ENCODE measurements around the gene TBC1D5. TPM values are rescaled to one million over a fixed set of nuclear protein-coding genes. Genes with fewer than 3 reads are reported as not detected.
"Not testable (repeated sequence)": the region's sequence is repeated elsewhere in the genome, so short reads cannot be mapped to it uniquely, and the experiment has no call there.

The TBC1D5 gene
- total and polyA plus RNA-seq, 2 donors (not counting 1 experiment from before 2014, with no cell fraction given) = 22.6 to 111 TPM

DNA sequence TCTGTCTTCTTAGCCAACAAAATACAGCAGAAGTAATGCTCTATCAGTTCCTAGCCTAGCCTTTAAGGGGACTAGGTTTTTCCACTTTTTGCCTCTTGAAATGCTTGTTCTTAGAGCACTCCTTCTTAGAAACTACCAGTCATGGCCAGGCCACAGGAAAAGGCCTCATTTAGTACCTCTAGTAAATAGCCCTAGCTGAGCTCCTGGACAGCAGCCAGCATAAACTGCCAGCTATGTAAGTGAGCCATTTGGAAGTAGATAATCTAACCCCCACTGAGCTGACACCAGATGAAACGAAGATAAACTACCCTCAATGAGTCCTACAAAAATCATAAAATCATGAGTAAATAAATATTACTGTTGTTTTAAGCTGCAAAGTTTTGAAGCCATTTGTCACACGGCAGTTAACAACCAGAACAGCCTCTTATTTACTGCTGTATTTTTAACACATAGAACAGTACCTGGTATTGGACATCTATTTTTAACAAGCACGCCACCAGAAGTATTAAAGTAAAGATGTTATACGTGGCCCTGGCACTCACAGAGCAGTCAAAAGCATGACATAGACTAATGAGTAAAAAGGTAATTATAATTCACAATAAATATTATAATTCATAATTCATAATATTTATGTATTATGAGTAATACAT lies 12.0 kb downstream of the TBC1D5 start:
- ChIA-PET CTCF (interaction anchor here (0.8 kb wide), 1 partner anchor 111 kb away, joined by 4 read pairs; no protein-coding TSS in a partner anchor), POLR2A (no interaction called here)
- Histone ChIP-seq H2AFZ (ENCODE audit: insufficient read depth, low read depth, low read length, poor library complexity, severe bottlenecking) (no peak overlapping the region), H3K4me2 (replicated peaks; ENCODE audit: low read depth, low read length, poor library complexity, severe bottlenecking) (no peak overlapping the region), H3K9ac (ENCODE audit: low read length) (no peak overlapping the region), H3K36me3 (replicated peaks in 1 of 2; ENCODE audit: control extremely low read depth in 1 of 2, control insufficient read depth in 1 of 2, extremely low read depth in 1 of 2, insufficient read depth in 2 of 2, low read length in 1 of 2) (peaks cover 6 to 19% of the 10 kb centered on the region in 2 experiments), H3K79me2 (ENCODE audit: control insufficient read depth, insufficient read depth, low read length) (peaks cover 94% of the 10 kb centered on the region), H3K27ac (ENCODE audit: low read length in 2 of 2) (peak overlapping the region in 1 of 2 donors; percentile 1), H4K20me1 (ENCODE audit: control insufficient read depth, insufficient read depth, low read length, poor library complexity, severe bottlenecking) (peaks cover 10% of the 10 kb centered on the region), H3K4me1 (ENCODE audit: control insufficient read depth in 2 of 2, insufficient read depth in 2 of 2, low read length in 2 of 2) (peaks cover 5 to 11% of the 10 kb centered on the region in 2 donors), H3K4me3 (ENCODE audit: control extremely low read depth in 1 of 5, extremely low read depth in 1 of 5, insufficient read depth in 1 of 5, low read depth in 2 of 5, low read length in 4 of 5) (no peak overlapping the region), H3K9me3 (ENCODE audit: control extremely low read depth in 1 of 3, control insufficient read depth in 2 of 3, insufficient read depth in 1 of 3, low read length in 2 of 3) (peaks cover 0 to 4% (median 0%) of the 10 kb centered on the region in 3 donors), H3K27me3 (replicated peaks in 1 of 4; ENCODE audit: control extremely low read depth in 1 of 4, control insufficient read depth in 3 of 4, insufficient read depth in 4 of 4, low read length in 3 of 4) (no peaks in the 10 kb centered on the region)
- DNase-seq = no peak
- no peak for ATAC-seq (ENCODE audit: low read depth)
- Mint-ChIP-seq H3K9me3 (ENCODE audit: insufficient read depth) (no peaks in the 10 kb centered on the region), H3K4me3 (no peak overlapping the region), H3K27me3 (no peaks in the 10 kb centered on the region), H3K27ac (peak overlapping the region; percentile 13), H3K4me1 (peaks cover 36% of the 10 kb centered on the region)
- TF ChIP-seq, protein P1, sequence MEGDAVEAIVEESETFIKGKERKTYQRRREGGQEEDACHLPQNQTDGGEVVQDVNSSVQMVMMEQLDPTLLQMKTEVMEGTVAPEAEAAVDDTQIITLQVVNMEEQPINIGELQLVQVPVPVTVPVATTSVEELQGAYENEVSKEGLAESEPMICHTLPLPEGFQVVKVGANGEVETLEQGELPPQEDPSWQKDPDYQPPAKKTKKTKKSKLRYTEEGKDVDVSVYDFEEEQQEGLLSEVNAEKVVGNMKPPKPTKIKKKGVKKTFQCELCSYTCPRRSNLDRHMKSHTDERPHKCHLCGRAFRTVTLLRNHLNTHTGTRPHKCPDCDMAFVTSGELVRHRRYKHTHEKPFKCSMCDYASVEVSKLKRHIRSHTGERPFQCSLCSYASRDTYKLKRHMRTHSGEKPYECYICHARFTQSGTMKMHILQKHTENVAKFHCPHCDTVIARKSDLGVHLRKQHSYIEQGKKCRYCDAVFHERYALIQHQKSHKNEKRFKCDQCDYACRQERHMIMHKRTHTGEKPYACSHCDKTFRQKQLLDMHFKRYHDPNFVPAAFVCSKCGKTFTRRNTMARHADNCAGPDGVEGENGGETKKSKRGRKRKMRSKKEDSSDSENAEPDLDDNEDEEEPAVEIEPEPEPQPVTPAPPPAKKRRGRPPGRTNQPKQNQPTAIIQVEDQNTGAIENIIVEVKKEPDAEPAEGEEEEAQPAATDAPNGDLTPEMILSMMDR (IDR thresholded peaks at IDR 0.05) = no peak
- TF ChIP-seq EZH2 (IDR thresholded peaks at IDR 0.05; ENCODE audit: borderline replicate concordance, insufficient read depth, low read depth, low read length, poor library complexity, severe bottlenecking) = no peak
- intact Hi-C loops (cut with micrococcal nuclease) = no loop called here
- WGBS (ENCODE audit: insufficient coverage) = no CpG with 5 or more reads among the region's 4 CpGs

DNA sequence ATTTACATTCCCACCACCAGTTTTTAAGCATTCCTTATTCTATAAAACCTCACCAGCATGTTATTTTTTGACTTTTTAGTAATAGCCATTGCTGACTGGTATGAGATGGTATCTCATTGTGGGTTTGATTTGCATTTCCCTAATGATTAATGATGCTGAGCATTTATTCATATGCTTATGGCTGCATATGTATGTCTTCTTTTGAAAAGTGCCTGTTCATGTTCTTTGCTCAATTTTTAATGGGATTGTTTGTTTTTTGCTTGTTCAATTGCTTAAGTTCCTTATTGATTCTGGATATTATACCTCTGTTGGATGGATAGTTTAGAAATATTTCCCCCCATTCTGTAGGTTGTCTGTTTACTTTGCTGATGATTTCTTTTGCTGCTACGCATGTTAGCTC lies 16.1 kb downstream of the TBC1D5 start:
- intact Hi-C loops (cut with micrococcal nuclease) = no loop called here
- peaks cover 92% of the 10 kb centered on the region for H3K79me2 ChIP-seq (ENCODE audit: control insufficient read depth, insufficient read depth, low read length)
- H3K27ac ChIP-seq (ENCODE audit: low read length in 2 of 2) = no peak overlapping the region
- H3K4me3 Mint-ChIP-seq = no peak overlapping the region
- no peak overlapping the region for H3K27ac Mint-ChIP-seq
- H3K27me3 ChIP-seq (replicated peaks in 1 of 4; ENCODE audit: control extremely low read depth in 1 of 4, control insufficient read depth in 3 of 4, insufficient read depth in 4 of 4, low read length in 3 of 4) = no peaks in the 10 kb centered on the region
- no CpG with 5 or more reads among the region's 1 CpG for WGBS (ENCODE audit: insufficient coverage)
- H3K4me3 ChIP-seq (ENCODE audit: control extremely low read depth in 1 of 5, extremely low read depth in 1 of 5, insufficient read depth in 1 of 5, low read depth in 2 of 5, low read length in 4 of 5) = no peak overlapping the region
- peaks cover 4 to 21% of the 10 kb centered on the region in 2 experiments for H3K36me3 ChIP-seq (replicated peaks in 1 of 2; ENCODE audit: control extremely low read depth in 1 of 2, control insufficient read depth in 1 of 2, extremely low read depth in 1 of 2, insufficient read depth in 2 of 2, low read length in 1 of 2)
- ChIA-PET POLR2A (no interaction called here), CTCF (interaction anchor here (1.0 kb wide), 1 partner anchor 81 kb away, joined by 3 read pairs; no protein-coding TSS in a partner anchor)
- no peak overlapping the region for H3K4me2 ChIP-seq (replicated peaks; ENCODE audit: low read depth, low read length, poor library complexity, severe bottlenecking)
- peaks cover 20% of the 10 kb centered on the region for H3K4me1 Mint-ChIP-seq
- no peaks in the 10 kb centered on the region for H3K4me1 ChIP-seq (ENCODE audit: control insufficient read depth in 2 of 2, insufficient read depth in 2 of 2, low read length in 2 of 2)
- H4K20me1 ChIP-seq (ENCODE audit: control insufficient read depth, insufficient read depth, low read length, poor library complexity, severe bottlenecking) = peaks cover 14% of the 10 kb centered on the region
- no peaks in the 10 kb centered on the region for H3K27me3 Mint-ChIP-seq
- H3K9ac ChIP-seq (ENCODE audit: low read length) = no peak overlapping the region
- H3K9me3 ChIP-seq (ENCODE audit: control extremely low read depth in 1 of 3, control insufficient read depth in 2 of 3, insufficient read depth in 1 of 3, low read length in 2 of 3) = peaks cover 0 to 4% (median 0%) of the 10 kb centered on the region in 3 donors
- no peak overlapping the region for H2AFZ ChIP-seq (ENCODE audit: insufficient read depth, low read depth, low read length, poor library complexity, severe bottlenecking)
- no peak for TF ChIP-seq EZH2 (IDR thresholded peaks at IDR 0.05; ENCODE audit: borderline replicate concordance, insufficient read depth, low read depth, low read length, poor library complexity, severe bottlenecking)
- TF ChIP-seq, protein P1 (IDR thresholded peaks at IDR 0.05) = no peak
- no peak for DNase-seq
- ATAC-seq (ENCODE audit: low read depth) = no peak
- H3K9me3 Mint-ChIP-seq (ENCODE audit: insufficient read depth) = no peaks in the 10 kb centered on the region

DNA sequence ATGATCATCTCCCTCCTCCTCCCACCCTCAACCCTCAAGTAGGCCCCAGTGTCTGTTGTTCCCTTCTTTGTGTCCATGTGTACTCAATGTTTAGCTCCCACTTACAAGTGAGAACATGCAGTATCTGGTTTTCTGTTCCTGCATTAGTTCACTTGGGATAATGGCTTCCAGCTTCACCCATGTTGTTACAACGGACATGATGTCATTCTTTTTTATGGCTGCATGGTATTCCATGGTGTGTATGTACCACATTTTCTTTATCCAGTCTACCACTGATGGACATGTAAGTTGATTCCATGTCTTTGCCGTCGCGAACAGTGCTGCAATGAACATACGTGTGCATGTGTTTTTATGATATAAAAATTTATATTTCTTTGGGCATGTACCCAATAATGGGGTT lies 16.6 kb downstream of the TBC1D5 start:
- intact Hi-C loops (cut with micrococcal nuclease); H2AFZ ChIP-seq (ENCODE audit: insufficient read depth, low read depth, low read length, poor library complexity, severe bottlenecking); H3K4me2 ChIP-seq (replicated peaks; ENCODE audit: low read depth, low read length, poor library complexity, severe bottlenecking); H3K27ac Mint-ChIP-seq; H3K4me3 ChIP-seq (ENCODE audit: control extremely low read depth in 1 of 5, extremely low read depth in 1 of 5, insufficient read depth in 1 of 5, low read depth in 2 of 5, low read length in 4 of 5); H3K9me3 ChIP-seq (ENCODE audit: control extremely low read depth in 1 of 3, control insufficient read depth in 2 of 3, insufficient read depth in 1 of 3, low read length in 2 of 3); H3K4me3 Mint-ChIP-seq; DNase-seq; H3K9ac ChIP-seq (ENCODE audit: low read length); H3K27me3 ChIP-seq (replicated peaks in 1 of 4; ENCODE audit: control extremely low read depth in 1 of 4, control insufficient read depth in 3 of 4, insufficient read depth in 4 of 4, low read length in 3 of 4); H3K4me1 ChIP-seq (ENCODE audit: control insufficient read depth in 2 of 2, insufficient read depth in 2 of 2, low read length in 2 of 2); H3K27me3 Mint-ChIP-seq; POLR2A ChIA-PET; H3K27ac ChIP-seq (ENCODE audit: low read length in 2 of 2); ATAC-seq (ENCODE audit: low read depth); H3K9me3 Mint-ChIP-seq (ENCODE audit: insufficient read depth): not testable (repeated sequence)
- H4K20me1 ChIP-seq (ENCODE audit: control insufficient read depth, insufficient read depth, low read length, poor library complexity, severe bottlenecking) = peaks cover 14% of the 10 kb centered on the region
- H3K79me2 ChIP-seq (ENCODE audit: control insufficient read depth, insufficient read depth, low read length) = peaks cover 91% of the 10 kb centered on the region
- H3K4me1 Mint-ChIP-seq = peaks cover 20% of the 10 kb centered on the region
- CTCF ChIA-PET = interaction anchor here (1.0 kb wide), 1 partner anchor 81 kb away, joined by 3 read pairs; no protein-coding TSS in a partner anchor
- peaks cover 4 to 21% of the 10 kb centered on the region in 2 experiments for H3K36me3 ChIP-seq (replicated peaks in 1 of 2; ENCODE audit: control extremely low read depth in 1 of 2, control insufficient read depth in 1 of 2, extremely low read depth in 1 of 2, insufficient read depth in 2 of 2, low read length in 1 of 2)
- WGBS (ENCODE audit: insufficient coverage) = 100% methylated on average over 1 of the region's 5 CpGs

All from B cell (primary cell).